Body of pancreas (tissue), 4 donors: Measurements from ENCODE around the gene C3orf20. TPM values are rescaled to one million over a fixed set of nuclear protein-coding genes. Genes with fewer than 3 reads are reported as not detected.

Experiments
- ATAC-seq: fragments of 150-250 bp; one replicate; pipeline ENCODE4 v1.9.1; 2016
- DNase-seq, 4 donors: peaks; one replicate each; pipeline ENCODE4 v3.0.0-alpha.2; 2019
- H3K27ac ChIP-seq, 4 donors: fragments of 200-600 bp; sonication (generic); 1 replicate in 3 of 4; 2 replicates in 1 of 4; pipeline versions ENCODE4 v1.5.1 to v1.6.1; 2016 to 2019; ENCODE audit warnings: mild to moderate bottlenecking in 1 of 4, mixed read lengths in 1 of 4, moderate library complexity in 1 of 4
- H3K27me3 ChIP-seq, 2 donors: fragments of 200-600 bp; sonication (generic); one replicate each; pipeline ENCODE4 v1.6.0; 2016; ENCODE audit warnings: mild to moderate bottlenecking in 1 of 2
- H3K36me3 ChIP-seq, 2 donors: fragments of 200-600 bp; sonication (generic); replicated peaks in 1 of 2; 2 replicates each; pipeline ENCODE4 v1.5.1; 2016; ENCODE audit warnings: low read depth in 2 of 2; ENCODE audit not compliant: insufficient read depth in 1 of 2
- H3K4me1 ChIP-seq: fragments of 200-600 bp; sonication (generic); one replicate; pipeline ENCODE4 v1.6.0; 2016
- H3K4me3 ChIP-seq, 2 donors: fragments of 200-600 bp; sonication (generic); 1 replicate in 1 of 2; 2 replicates in 1 of 2; pipeline ENCODE4 v1.5.1; 2016 to 2019
- H3K9me3 ChIP-seq, 3 donors: fragments of 200-600 bp; sonication (generic); 1 replicate in 2 of 3; 2 replicates in 1 of 3; pipeline ENCODE4 v1.5.1; 2016
- CTCF ChIP-seq, 7 experiments: fragments of 450-650 bp in 4 of 7; fragments of 200-600 bp in 3 of 7; sonication (generic) in 3 of 7; IDR thresholded peaks; one replicate each; pipeline ENCODE4 v1.5.1; 2016 to 2019; ENCODE audit warnings: antibody characterized with exemption in 7 of 7
- POLR2A ChIP-seq, 3 donors: fragments of 450-650 bp; IDR thresholded peaks; one replicate each; pipeline ENCODE4 v1.6.1; 2016; ENCODE audit warnings: antibody characterized with exemption in 3 of 3, mild to moderate bottlenecking in 2 of 3
- WGBS, 2 donors: methylation state at CpG; one replicate each; pipeline ENCODE4 v1.1.5; 2017; 5-methylcytosine and 5-hydroxymethylcytosine counted together
- intact Hi-C: fragments of 100-400 bp; cut with DNase I; formaldehyde crosslinking; loops from one replicate; pipeline ENCODE4 v1.15.1; 2023
- total RNA-seq, 2 donors: library from RNA; depleted of rRNA; stranded (reverse); fragments of >200 nt; gene quantifications; one replicate each; pipeline ENCODE4 v1.1.0, GENCODE V29; 2016

Gene C3orf20
- total RNA-seq, 2 donors from 2014 or later, result not detected

DNA sequence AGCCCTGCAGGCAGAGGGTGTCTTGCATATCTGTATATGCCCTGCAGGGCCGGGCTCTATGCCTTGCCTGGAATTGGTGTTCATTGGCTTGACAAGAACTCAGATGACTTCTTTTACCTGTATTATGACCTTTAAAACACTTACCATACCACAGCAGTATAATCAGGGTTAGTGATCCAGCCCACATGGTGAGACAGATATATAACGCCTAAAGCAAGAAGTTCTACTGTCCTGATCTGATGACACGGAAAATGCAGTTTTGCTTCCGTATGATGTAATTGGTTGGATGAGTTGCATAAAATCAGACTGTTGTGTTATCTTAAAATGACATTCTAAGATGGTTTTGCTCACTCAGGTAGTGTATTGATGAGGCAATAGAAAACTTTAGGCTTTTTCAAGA lies 14.0 kb upstream of the C3orf20 start:
- 77 to 88% methylated on average over 4 of the region's 4 CpGs for WGBS, 2 donors
- no peak for TF ChIP-seq POLR2A (IDR thresholded peaks at IDR 0.05)
- TF ChIP-seq CTCF (IDR thresholded peaks at IDR 0.05), result no peak
- Histone ChIP-seq H3K27me3 (no peaks in the 10 kb centered on the region), H3K9me3 (no peaks in the 10 kb centered on the region), H3K27ac (no peak overlapping the region), H3K4me3 (no peak overlapping the region), H3K36me3 (peaks cover 10 to 62% of the 10 kb centered on the region in 2 donors), H3K4me1 (peaks cover 11% of the 10 kb centered on the region)
- intact Hi-C loops, result loop anchor here (10.0 kb wide), 1 partner anchor 264 kb away; no protein-coding TSS in a partner anchor
- no peak for ATAC-seq
- DNase-seq, result no peak

DNA sequence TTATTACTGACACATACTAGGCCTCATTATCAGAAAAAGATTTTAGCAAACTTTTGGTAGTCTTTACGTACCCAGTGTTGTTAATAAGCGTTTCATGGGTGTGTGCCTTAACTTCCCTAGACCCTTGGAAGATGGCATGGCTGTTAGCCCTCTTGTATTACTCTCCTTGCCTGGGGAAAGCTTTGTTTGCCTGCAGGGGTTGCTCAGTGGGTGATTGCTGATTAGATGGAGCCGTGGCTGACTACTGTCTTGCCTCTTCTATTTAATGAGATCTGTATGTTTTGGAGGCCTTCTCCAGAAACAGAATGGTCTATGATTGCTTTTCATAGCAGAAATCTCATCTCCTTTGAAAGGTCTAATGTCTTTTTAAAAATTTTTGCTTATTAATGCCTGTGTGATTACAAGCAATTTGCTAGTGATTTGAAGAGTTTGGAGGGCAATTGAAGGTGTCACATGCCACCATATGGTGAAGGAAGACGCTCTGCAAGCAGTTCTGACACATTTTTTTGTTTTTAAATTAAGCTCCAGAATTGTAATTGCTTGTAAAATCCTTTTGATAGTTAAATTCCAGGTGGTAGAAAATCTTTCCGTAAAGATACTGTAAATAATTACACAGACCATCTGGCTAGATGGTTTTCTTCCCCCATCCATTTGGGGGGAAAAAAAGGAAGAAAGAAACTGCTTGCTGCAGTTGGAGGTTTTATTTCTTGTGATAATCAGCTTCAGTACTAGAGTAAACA lies 11.4 kb upstream of the C3orf20 start:
- Histone ChIP-seq H3K27ac (no peak overlapping the region), H3K4me3 (no peak overlapping the region), H3K36me3 (peaks cover 23 to 67% of the 10 kb centered on the region in 2 donors), H3K27me3 (no peaks in the 10 kb centered on the region), H3K4me1 (peaks cover 19% of the 10 kb centered on the region), H3K9me3 (no peaks in the 10 kb centered on the region)
- 65 to 66% methylated on average over 5 of the region's 5 CpGs for WGBS, 2 donors
- TF ChIP-seq CTCF (IDR thresholded peaks at IDR 0.05) (no peak), POLR2A (IDR thresholded peaks at IDR 0.05) (no peak)
- no peak for ATAC-seq
- intact Hi-C loops, result loop anchor here (10.0 kb wide), 1 partner anchor 261 kb away; no protein-coding TSS in a partner anchor
- no peak for DNase-seq

DNA sequence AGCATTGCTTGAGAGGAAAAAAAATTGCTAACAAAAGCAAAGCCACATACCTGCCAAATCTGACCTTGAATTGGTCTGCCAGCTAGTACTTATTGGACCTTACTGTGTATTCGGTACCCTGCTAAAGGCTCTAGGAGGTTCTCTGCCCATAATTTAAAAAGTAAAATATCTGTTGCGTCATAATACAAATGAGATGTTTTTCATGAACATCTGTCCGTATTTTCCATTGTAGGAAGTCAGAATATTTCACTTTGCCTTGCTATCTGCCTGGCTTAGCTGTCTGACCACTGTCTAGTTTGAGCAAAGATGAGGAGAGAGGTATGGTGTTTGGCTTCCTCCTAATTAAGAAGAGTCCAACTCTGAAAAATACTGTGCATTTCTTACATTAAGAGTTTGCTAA lies 10.8 kb upstream of the C3orf20 start:
- DNase-seq (no peak), ATAC-seq (no peak)
- H3K9me3 ChIP-seq, result no peaks in the 10 kb centered on the region
- no peak for TF ChIP-seq POLR2A (IDR thresholded peaks at IDR 0.05)
- no peak for TF ChIP-seq CTCF (IDR thresholded peaks at IDR 0.05)
- no peaks in the 10 kb centered on the region for H3K27me3 ChIP-seq
- no peak overlapping the region for H3K27ac ChIP-seq
- H3K36me3 ChIP-seq, result peaks cover 25 to 69% of the 10 kb centered on the region in 2 donors
- H3K4me3 ChIP-seq, result no peak overlapping the region
- H3K4me1 ChIP-seq, result peaks cover 19% of the 10 kb centered on the region
- intact Hi-C loops, result loop anchor here (10.0 kb wide), 1 partner anchor 261 kb away; no protein-coding TSS in a partner anchor
- WGBS, 2 donors, result 47 to 55% methylated on average over 3 of the region's 3 CpGs

GRCh38 chr3:14672588-14672987 lies 2.4 kb upstream of the C3orf20 start:
- H3K27me3 ChIP-seq, result no peaks in the 10 kb centered on the region
- no peak for TF ChIP-seq CTCF (IDR thresholded peaks at IDR 0.05)
- no peaks in the 10 kb centered on the region for H3K4me1 ChIP-seq
- no peaks in the 10 kb centered on the region for H3K9me3 ChIP-seq
- no peak overlapping the region for H3K4me3 ChIP-seq
- no peak overlapping the region for H3K27ac ChIP-seq
- DNase-seq, result no peak
- H3K36me3 ChIP-seq, result peaks cover 22 to 43% of the 10 kb centered on the region in 2 donors
- intact Hi-C loops, result no loop called here
- WGBS, 2 donors, result 83 to 90% methylated on average over 4 of the region's 4 CpGs
- ATAC-seq, result no peak

DNA sequence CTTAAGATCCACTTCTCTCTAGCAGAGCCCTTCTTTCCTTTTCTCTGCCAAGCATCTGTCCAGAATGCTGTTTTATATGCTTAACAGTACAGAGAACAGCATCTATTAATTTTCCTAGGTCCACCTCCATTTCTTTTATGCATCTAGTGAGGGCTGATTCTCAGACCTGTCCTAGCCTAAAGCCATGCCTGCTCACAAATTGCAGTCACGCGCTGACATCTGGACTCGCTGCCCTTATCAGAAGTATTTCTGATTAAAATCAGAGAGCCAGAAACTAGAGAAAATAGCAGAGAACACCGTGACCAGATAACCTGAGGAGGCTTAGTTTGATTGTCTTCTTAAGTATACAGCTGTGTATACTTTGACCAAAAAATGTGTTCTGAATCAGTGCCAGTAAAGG lies 1.9 kb downstream of the C3orf20 start:
- Histone ChIP-seq H3K9me3 (no peaks in the 10 kb centered on the region), H3K4me3 (no peak overlapping the region), H3K36me3 (peaks cover 3 to 7% of the 10 kb centered on the region in 2 donors), H3K27me3 (no peaks in the 10 kb centered on the region), H3K27ac (no peak overlapping the region), H3K4me1 (peaks cover 4% of the 10 kb centered on the region)
- 48 to 65% methylated on average over 4 of the region's 4 CpGs for WGBS, 2 donors
- no peak for TF ChIP-seq POLR2A (IDR thresholded peaks at IDR 0.05)
- no peak for TF ChIP-seq CTCF (IDR thresholded peaks at IDR 0.05)
- no peak for DNase-seq
- no peak for ATAC-seq
- intact Hi-C loops, result no loop called here
